Measurements from ENCODE around the gene ZNF548.

GRCh38 chr19:57357406-57357805 is 32.2 kb upstream of the ZNF548 start:
- TF ChIP-seq, protein P1, sequence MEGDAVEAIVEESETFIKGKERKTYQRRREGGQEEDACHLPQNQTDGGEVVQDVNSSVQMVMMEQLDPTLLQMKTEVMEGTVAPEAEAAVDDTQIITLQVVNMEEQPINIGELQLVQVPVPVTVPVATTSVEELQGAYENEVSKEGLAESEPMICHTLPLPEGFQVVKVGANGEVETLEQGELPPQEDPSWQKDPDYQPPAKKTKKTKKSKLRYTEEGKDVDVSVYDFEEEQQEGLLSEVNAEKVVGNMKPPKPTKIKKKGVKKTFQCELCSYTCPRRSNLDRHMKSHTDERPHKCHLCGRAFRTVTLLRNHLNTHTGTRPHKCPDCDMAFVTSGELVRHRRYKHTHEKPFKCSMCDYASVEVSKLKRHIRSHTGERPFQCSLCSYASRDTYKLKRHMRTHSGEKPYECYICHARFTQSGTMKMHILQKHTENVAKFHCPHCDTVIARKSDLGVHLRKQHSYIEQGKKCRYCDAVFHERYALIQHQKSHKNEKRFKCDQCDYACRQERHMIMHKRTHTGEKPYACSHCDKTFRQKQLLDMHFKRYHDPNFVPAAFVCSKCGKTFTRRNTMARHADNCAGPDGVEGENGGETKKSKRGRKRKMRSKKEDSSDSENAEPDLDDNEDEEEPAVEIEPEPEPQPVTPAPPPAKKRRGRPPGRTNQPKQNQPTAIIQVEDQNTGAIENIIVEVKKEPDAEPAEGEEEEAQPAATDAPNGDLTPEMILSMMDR (IDR thresholded peaks at IDR 0.05): no peak
- TF ChIP-seq POLR2AphosphoS5 (IDR thresholded peaks at IDR 0.05): no peak

Data from suprapubic skin (tissue), 3 donors.